ENCODE data around the gene RAD51B.

- TF ChIP-seq, protein P1, sequence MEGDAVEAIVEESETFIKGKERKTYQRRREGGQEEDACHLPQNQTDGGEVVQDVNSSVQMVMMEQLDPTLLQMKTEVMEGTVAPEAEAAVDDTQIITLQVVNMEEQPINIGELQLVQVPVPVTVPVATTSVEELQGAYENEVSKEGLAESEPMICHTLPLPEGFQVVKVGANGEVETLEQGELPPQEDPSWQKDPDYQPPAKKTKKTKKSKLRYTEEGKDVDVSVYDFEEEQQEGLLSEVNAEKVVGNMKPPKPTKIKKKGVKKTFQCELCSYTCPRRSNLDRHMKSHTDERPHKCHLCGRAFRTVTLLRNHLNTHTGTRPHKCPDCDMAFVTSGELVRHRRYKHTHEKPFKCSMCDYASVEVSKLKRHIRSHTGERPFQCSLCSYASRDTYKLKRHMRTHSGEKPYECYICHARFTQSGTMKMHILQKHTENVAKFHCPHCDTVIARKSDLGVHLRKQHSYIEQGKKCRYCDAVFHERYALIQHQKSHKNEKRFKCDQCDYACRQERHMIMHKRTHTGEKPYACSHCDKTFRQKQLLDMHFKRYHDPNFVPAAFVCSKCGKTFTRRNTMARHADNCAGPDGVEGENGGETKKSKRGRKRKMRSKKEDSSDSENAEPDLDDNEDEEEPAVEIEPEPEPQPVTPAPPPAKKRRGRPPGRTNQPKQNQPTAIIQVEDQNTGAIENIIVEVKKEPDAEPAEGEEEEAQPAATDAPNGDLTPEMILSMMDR (IDR thresholded peaks at IDR 0.05), result no peak
- no peak for TF ChIP-seq POLR2A (IDR thresholded peaks at IDR 0.05)
These were observed 731.6 kb downstream of the RAD51B start for GRCh38 chr14:68551045-68551683.

Measured in thyroid gland (tissue), 4 donors.